T-helper 1 cell treated with Interleukin-12 subunit alpha and Interleukin-12 subunit beta and Interleukin-4 antibody, amounts not matched to agents 30 ng/mL and 1 ng/mL, for 36 hours (primary cell): ENCODE results near the gene SDF2. TPM values are rescaled to one million over a fixed set of nuclear protein-coding genes. Genes with fewer than 3 reads are reported as not detected.

Experiments used
- total RNA-seq: library from RNA; stranded (reverse); gene quantifications from 2 replicates; pipeline ENCODE4 v1.2.3, GENCODE V29; 2022

SDF2 gene
- total RNA-seq, 1 donor from 2014 or later: 49.9 TPM

Other genes with a start within 250 kb of the SDF2 start
- not detected in 2 replicates for gene SLC13A2, start 188.3 kb downstream of the SDF2 start, total RNA-seq
- gene FOXN1, start 155.6 kb downstream of the SDF2 start, total RNA-seq: not detected in 2 replicates
- gene UNC119, start 109.3 kb downstream of the SDF2 start, total RNA-seq: 138 and 160 TPM in 2 replicates
- 71.9 and 73.6 TPM in 2 replicates for gene PIGS, start 90.4 kb downstream of the SDF2 start, total RNA-seq
- 142 and 146 TPM in 2 replicates for gene ALDOC, start 85.0 kb downstream of the SDF2 start, total RNA-seq
- 96.4 and 101 TPM in 2 replicates for gene SPAG5, start 62.9 kb downstream of the SDF2 start, total RNA-seq
- gene RSKR, start 47.7 kb downstream of the SDF2 start, total RNA-seq: 31.8 and 32.1 TPM in 2 replicates
- 162 and 172 TPM in 2 replicates for gene BLTP2, start 16.7 kb downstream of the SDF2 start, total RNA-seq
- 95.8 and 104 TPM in 2 replicates for gene SUPT6H, start 299 bp upstream of the SDF2 start, total RNA-seq
- 5.3 and 7.1 TPM in 2 replicates for gene PROCA1, start 50.0 kb upstream of the SDF2 start, total RNA-seq
- 9.0 and 9.4 TPM in 2 replicates for gene RAB34, start 56.0 kb upstream of the SDF2 start, total RNA-seq
- 1,587 and 1,609 TPM in 2 replicates for gene RPL23A, start 58.1 kb upstream of the SDF2 start, total RNA-seq
- gene TLCD1, start 64.3 kb upstream of the SDF2 start, total RNA-seq: 1.1 and 1.2 TPM in 2 replicates
- 5.4 and 6.5 TPM in 2 replicates for gene NEK8, start 66.9 kb upstream of the SDF2 start, total RNA-seq
- 106 and 108 TPM in 2 replicates for gene TRAF4, start 82.1 kb upstream of the SDF2 start, total RNA-seq
- 23.9 and 24.2 TPM in 2 replicates for gene FAM222B, start 180.9 kb upstream of the SDF2 start, total RNA-seq
- gene ERAL1, start 193.1 kb upstream of the SDF2 start, total RNA-seq: 46.1 and 46.9 TPM in 2 replicates
- gene FLOT2, start 235.8 kb upstream of the SDF2 start, total RNA-seq: 150 and 151 TPM in 2 replicates
- 22.8 and 26.1 TPM in 2 replicates for gene DHRS13, start 241.2 kb upstream of the SDF2 start, total RNA-seq